Measurements from ENCODE around the gene MAGI1.

DNA sequence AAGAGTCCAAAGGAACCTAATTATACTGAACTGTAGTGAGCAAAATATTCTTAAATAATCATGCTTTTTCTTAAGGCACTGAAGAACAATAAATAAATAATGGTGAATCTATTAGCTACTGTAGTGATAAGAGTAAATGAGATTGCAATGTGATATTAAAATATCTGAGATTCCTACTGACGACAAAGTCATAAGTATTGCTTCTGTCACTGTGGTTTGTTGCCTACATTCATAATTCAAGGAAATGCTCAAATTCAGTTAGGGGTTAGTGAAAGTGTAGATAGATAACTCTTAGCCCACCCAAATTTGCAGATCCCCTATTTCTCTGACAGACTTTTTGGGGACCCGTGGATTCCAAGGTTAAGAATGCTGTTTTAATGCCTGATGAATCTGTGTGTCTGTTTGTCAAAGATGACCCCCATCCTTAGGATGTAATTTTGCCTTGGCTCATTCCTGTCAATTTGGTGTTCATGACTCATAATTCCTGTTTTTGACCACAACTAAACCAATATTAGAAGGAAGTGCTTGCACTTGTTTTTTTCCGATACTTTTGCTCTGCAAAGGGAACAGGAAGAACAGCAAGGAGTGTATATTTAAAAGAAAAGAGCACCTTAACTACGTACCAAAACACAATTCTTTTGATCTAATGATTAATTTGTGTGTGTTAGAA, 86.7 kb downstream of the MAGI1 start:
- TF ChIP-seq POLR2A (IDR thresholded peaks at IDR 0.05) (no peak), POLR2AphosphoS5 (IDR thresholded peaks at IDR 0.05; ENCODE audit: insufficient read depth in 1 of 2, low read depth in 1 of 2) (no peak)

All from vagina (tissue), 2 donors.